Measurements from ENCODE around the gene ZNF324. TPM values are rescaled to one million over a fixed set of nuclear protein-coding genes. Genes with fewer than 3 reads are reported as not detected.
"Not testable (repeated sequence)": the region's sequence is repeated elsewhere in the genome, so short reads cannot be mapped to it uniquely, and the experiment has no call there.

The ZNF324 gene
- total RNA-seq, 1 donor from 2014 or later = 4.3 TPM

DNA sequence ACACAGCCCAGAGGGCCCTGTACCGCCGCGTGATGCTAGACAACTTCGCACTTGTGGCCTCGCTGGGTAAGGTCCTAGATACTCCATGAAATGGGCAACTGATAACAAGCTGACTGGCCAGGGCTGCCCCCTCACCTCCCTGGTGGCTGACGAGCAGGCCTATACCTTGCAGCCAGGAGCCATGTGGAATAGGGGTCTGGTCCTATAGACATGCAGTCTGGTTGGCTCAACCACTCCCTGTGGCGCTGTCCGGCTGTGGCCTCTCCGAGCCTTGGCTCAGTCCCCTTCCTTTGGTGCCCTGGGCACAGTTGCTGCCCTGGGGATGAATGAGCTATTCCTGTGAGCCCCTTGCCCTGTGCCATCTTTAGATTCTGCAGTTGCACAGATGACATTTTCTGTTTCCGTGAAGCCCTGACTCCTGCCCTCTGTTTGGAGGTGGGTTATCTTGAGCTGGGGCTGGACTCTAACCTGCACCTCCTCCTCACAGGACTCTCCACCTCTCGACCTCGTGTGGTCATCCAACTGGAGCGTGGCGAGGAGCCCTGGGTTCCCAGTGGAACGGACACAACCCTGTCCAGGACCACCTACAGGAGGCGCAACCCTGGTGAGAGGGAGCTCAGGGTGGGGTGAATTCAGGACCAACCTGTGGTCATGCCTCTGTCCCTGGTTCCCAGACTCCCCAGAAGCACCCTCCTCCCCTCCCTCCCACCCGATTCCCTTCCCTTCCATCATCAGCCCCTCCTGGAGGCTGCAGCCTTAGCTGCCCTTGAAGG is 2.5 kb downstream of the ZNF324 start:
- ATAC-seq = no peak
- DNase-seq (ENCODE audit: missing footprints) = no peak

DNA sequence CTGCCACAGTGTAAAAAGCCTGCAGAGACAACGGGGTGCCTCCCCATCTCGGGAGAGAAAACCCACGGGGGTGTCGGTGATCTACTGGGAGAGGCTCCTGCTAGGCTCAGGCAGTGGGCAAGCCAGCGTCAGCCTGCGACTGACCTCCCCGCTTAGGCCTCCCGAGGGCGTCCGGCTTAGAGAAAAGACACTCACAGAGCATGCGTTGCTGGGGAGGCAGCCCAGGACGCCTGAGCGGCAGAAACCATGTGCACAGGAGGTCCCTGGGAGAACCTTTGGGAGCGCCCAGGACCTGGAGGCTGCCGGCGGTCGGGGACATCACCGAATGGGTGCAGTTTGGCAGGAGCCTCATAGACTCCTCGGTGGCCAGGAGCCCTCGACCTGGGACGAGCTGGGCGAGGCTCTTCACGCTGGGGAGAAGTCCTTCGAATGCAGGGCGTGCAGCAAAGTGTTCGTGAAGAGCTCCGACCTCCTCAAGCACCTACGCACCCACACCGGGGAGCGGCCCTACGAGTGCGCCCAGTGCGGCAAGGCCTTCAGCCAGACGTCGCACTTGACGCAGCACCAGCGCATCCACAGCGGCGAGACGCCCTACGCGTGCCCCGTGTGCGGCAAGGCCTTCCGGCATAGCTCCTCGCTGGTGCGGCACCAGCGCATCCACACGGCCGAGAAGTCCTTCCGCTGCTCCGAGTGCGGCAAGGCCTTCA is 4.1 kb downstream of the ZNF324 start:
- DNase-seq (ENCODE audit: missing footprints); ATAC-seq; intact Hi-C loops (cut with DNase I): not testable (repeated sequence)

More for the DNA sequence above, 2.5 kb downstream of the ZNF324 start:
- intact Hi-C loops (cut with DNase I) = no loop called here

DNA sequence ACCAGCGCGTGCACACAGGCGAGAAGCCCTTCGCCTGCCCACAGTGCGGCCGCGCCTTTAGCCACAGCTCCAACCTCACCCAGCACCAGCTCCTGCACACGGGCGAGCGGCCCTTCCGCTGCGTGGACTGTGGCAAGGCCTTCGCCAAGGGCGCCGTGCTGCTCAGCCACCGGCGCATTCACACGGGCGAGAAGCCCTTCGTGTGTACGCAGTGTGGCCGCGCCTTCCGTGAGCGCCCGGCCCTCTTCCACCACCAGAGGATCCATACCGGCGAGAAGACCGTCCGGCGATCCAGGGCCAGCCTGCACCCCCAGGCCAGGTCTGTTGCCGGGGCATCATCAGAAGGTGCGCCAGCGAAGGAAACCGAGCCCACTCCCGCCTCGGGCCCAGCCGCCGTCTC is 4.9 kb downstream of the ZNF324 start:
- no peak for ATAC-seq
- intact Hi-C loops (cut with DNase I) = no loop called here
- no peak for DNase-seq (ENCODE audit: missing footprints)

DNA sequence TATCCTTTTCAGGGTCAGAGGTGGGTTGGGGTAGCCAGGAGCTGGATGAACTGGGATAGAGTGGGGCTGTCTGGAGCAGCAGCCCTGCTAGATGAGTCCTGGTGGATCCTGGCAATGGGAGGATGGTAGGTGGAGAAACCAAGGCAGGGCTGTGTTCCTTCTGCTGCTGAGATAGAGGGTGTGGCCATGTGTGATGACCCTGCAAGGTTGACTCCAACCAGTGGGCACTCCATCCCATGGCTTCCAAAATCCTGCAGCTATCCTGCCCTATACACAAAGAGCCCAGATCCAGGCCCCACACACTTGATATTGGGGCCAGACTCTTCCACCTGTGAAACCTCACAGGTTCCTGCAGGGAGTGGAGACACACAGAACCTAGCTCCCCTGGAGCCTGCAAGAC is 6.9 kb downstream of the ZNF324 start:
- ATAC-seq (no peak), DNase-seq (ENCODE audit: missing footprints) (no peak)
- intact Hi-C loops (cut with DNase I) = no loop called here

DNA sequence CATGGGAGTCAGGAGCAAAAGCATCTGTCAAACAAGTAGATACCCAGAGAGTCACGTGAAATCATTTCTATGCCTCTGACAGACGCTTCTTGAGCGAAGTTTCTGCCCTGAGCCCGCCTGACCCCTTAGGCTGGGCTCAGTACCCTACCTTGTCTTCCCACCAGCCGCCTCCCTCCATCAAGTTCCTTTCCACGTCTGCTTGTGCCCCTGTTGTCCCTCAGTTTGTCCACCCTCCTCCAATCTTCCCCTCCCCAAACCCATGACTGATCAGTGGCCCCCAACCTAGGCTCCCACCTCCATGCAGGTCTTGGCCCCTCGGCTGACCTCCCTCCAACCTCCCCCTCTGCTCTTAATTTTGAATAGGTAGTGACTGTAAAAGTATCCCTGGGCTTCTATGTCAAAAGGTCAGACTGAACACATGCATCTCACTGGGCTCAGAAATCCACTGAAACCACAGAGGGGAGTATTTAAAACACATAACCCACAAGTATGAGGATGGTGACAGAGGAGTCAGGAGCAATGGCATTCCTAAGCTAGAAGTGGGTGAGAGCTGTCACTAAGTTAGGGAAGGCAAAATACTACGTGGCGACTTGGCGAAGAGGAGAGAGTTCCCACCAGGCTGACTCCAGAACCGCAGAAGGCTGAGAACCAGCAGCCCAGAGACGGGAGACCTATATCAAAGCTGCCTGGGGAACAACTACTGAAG is 7.6 kb downstream of the ZNF324 start:
- ATAC-seq = no peak
- no peak for DNase-seq (ENCODE audit: missing footprints)
- intact Hi-C loops (cut with DNase I) = no loop called here

DNA sequence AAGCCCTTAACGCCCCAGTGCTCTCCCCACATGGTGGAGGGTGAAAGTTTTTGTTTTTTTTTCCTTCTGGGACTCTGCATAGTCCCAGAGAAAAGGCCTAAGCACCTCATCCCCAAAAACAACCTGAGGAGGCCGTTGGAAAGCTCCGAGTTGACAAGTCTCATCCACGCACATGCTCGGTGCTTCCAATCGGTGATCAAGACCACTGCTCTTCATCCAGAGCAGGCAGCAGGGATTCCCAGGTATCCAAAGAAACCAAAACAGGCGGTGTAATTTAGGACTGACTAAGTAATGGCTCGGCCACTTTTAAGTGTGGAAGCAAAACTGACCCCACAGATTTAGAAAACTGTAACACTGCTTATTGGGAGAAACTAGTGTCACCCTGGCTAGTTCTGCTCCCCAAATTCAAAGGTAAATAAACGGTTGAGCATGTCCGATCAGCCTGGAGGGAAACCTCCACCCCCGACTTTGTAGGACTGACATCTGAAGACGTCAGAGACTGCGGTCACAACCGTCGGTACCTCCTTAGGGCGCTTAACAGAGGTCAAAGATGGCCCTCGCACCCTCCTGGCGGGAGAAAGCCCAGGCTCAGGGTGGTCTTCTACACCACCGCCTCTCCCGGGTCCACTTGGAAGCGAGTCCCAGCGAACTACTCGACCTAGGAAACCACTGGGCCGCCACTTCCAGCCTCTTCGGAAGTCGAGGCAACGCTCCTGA is 8.3 kb downstream of the ZNF324 start:
- ATAC-seq (no peak), DNase-seq (ENCODE audit: missing footprints) (no peak)
- intact Hi-C loops (cut with DNase I) = no loop called here

DNA sequence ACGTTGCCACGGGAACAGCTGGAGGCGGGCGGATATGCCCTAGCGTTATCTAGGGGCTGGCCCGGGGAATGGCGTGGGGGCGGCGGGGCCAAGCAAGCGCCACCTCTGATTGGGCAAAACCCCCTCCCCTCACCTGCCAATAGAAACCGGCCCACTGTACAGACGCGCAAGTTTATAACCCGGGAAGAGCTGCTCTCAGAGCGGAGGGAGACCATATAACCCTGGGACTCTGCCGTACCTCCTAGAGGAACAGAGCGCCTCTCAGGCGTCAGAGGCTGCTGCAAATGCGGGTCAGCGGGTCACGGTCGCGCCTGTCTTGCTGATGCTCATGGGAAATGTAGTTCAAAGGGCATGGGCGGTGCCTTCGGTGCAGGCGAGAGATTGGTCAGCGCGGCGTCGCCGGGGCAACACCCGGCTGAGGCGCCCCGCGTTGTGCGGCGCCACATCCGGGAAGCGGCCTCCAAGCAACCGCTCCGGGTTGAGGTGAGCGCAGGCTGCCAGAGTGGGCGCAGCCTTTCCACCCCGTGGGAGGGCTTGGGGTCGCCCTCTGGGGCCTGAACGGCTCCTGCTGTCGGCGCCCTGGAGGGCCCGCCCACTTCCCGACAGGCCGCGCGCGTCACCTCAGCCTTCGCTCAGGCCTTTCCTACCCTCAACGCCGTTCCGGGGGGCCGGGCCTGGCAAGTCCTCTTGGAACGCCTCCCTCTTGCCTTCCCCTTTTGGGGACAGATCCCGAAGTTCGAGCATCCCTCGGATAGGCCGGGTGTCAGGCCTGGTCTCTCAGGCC is 9.0 kb downstream of the ZNF324 start, which contains the start of gene ZNF446:
Gene ZNF446, plus strand, starts transcription at position 639 of the 784 bp plus-strand sequence. CDS start 867 bp downstream, outside the sequence.
- ATAC-seq (peak; percentile 94), DNase-seq (ENCODE audit: missing footprints) (peak; percentile 98)
- intact Hi-C loops (cut with DNase I) = no loop called here

DNA sequence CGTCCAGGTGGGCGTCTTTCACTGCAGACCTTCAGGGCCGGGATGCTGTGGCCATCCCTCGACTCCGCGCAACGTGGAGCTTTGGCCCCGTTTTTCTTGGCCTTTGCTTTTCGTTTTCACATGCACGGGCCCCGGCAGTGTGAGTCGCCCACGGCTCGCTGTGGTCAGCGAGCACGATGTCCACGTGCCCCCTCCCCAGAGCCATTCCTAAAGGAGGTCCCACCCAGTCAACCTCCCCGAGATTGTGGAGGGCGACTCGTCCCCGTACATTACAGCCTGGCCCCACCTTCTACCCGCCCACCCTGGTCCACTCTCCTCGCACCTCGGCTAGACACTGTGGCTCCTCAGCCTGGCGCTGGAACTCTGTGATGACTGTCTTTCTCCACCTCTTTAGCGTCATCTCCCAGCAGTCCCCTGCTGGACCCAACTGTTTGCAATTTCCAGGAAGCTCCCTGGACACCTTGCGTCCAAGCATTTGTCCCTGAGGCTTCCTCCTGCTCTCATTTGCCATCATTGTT is 9.7 kb downstream of the ZNF324 start:
- ATAC-seq (no peak), DNase-seq (ENCODE audit: missing footprints) (no peak)
- intact Hi-C loops (cut with DNase I) = no loop called here

DNA sequence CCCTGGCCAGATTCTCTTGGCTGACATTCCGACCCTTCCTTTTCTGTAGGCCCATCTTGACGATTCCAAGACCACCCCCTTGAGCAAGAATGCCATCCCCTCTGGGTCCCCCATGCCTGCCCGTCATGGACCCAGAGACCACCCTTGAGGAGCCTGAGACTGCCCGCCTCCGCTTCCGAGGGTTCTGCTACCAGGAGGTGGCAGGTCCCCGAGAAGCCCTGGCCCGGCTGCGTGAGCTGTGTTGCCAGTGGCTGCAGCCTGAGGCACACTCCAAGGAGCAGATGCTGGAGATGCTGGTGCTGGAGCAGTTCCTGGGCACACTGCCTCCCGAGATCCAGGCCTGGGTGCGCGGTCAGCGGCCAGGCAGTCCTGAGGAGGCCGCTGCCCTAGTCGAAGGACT is 10.2 kb downstream of the ZNF324 start:
- DNase-seq (ENCODE audit: missing footprints) (no peak), ATAC-seq (no peak)
- intact Hi-C loops (cut with DNase I) = no loop called here

DNA sequence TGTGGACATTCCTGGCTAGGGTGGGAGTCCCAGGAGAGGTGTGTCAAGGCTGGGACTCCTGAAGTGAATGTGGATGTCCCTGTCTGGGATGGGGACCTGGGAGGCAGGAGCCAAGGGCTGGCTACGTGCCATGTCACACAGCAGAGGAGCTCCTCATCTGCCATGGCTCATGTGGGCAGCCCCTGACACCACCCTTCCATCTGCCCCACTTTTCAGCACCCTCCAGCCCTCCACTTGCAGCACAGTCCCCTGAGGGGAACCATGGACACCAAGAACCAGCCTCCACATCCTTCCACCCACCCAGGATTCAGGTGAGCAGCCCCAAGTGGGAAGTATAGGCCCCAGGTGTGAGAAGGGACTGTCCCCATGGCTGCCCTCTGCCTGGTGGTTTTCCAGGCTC is 11.0 kb downstream of the ZNF324 start:
- ATAC-seq (no peak), DNase-seq (ENCODE audit: missing footprints) (no peak)
- intact Hi-C loops (cut with DNase I) = no loop called here

DNA sequence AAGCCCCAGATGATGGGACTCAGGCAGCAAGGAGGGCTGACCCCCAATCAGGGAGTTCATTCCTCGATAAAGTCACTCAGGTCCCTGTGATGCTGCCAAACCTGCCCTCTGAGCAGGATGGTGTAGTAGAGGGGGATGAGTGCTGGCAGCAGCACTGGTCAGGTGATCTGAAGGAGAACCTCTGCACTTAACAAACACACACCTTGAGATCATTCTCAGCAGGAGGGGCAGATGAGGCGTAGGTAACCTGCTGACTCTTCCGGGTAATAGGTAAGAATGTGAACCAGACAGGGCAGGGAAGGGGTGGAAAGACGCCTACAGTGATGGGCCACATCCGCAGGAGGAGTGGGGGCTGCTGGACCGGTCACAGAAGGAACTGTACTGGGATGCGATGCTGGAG is 12.4 kb downstream of the ZNF324 start:
- intact Hi-C loops (cut with DNase I) = no loop called here
- DNase-seq (ENCODE audit: missing footprints) (no peak), ATAC-seq (no peak)

DNA sequence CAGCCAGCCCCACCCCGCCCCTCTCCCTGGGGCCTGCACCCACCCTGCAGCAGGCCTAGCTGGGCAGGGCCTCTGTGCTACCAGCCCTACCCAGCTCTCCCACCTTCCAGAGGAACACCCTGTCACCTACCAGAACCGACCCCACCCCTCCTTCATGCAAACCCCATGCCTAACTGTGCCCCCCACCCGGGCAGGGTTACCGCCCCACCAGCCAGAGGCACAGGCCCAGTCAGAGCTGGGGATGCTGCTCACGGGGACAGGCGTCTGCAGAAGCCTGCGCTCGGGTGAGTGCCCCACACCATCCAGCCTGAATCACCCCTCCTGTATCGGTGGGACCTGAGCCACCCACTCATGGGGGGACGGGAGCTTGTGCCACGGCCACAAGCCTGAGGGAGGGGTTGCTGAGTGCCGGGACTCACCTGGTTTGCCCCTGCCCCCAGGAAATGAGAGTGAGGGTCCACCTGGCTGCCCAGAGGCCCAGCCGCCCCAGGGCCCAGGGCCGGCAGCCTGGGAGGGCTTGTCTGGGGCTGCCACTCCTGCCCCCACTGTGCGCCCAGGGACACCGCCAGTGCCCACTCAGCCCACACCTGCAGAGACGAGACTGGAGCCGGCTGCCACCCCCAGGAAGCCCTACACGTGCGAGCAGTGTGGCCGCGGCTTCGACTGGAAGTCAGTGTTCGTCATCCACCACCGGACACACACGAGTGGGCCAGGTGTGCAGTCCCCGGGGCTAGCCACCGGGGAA is 13.0 kb downstream of the ZNF324 start:
- intact Hi-C loops (cut with DNase I) = no loop called here
- DNase-seq (ENCODE audit: missing footprints) (no peak), ATAC-seq (no peak)

DNA sequence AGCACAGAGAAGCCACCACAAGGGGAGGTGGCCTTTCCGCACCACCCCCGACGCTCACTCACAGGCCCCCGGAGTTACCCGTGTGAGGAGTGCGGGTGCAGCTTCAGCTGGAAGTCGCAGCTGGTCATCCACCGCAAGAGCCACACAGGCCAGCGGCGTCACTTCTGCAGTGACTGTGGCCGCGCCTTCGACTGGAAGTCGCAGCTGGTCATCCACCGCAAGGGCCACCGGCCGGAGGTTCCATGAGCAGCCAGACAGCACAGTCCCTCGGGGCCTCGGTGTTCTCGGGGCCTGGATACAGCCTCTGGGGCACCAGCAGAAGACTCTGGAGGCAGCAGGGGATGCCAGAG is 13.6 kb downstream of the ZNF324 start:
- intact Hi-C loops (cut with DNase I) = no loop called here
- DNase-seq (ENCODE audit: missing footprints) (no peak), ATAC-seq (no peak)

DNA sequence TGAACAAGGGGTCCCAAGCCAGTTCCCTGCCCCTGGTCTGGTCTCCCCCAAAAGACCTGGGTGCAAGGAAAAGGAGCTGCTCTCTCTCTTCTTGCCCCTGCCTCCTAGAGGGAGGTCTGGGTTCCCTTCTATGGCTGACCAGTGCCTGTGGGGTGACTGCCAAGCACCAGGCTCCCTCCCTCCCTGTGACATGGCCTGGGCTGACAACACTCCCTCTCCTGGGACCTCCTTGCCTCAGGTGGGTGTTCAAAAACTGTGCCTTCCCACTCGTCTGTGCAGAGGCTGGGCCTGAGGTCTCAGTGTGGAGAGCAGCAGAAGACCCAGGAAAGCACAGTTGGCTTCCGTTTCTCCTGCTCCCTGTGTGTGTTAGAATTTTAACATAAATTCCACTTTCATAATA is 14.0 kb downstream of the ZNF324 start:
- ATAC-seq (no peak), DNase-seq (ENCODE audit: missing footprints) (no peak)
- intact Hi-C loops (cut with DNase I) = no loop called here

DNA sequence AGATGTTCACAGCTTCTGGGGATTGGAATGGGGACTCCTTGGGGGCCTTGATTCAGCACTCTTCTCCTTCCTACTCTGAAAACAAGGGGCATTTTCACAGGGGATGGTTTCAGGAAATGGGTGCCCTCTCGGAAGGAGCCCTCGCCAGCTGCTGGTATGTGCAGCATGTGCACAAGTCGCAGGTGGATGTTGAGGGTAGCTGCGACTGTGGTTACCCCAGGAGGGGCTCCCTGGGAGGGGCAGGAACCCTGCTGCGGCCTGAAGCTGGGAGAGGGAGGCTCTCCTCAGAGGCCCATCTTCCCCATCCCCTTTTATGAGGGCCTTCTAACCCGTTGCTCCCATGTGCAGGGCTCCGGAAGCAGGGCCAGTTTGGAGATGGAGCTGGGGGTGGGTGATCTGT is 15.5 kb downstream of the ZNF324 start:
- no peak for DNase-seq (ENCODE audit: missing footprints)
- no peak for ATAC-seq
- intact Hi-C loops (cut with DNase I) = no loop called here

DNA sequence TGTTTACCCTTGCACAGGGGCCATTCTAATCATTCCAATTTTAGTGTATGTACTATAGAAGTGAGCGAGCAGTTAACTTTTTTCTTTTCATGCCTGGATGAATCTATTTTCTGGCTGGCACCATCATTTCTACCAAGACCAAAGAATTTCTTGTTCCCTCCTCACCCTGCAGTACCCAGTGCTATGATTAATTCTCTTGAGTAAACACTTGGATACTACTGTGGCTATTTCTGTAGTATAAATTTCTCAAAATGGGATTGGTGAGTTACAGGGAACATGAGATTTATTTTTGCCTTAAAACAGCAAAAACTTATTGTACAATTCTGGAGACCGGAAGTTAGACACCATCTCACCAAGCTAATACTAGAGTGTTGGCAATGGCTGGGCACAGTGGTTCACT is 16.9 kb downstream of the ZNF324 start:
- DNase-seq (ENCODE audit: missing footprints) (no peak), ATAC-seq (no peak)
- intact Hi-C loops (cut with DNase I) = no loop called here

DNA sequence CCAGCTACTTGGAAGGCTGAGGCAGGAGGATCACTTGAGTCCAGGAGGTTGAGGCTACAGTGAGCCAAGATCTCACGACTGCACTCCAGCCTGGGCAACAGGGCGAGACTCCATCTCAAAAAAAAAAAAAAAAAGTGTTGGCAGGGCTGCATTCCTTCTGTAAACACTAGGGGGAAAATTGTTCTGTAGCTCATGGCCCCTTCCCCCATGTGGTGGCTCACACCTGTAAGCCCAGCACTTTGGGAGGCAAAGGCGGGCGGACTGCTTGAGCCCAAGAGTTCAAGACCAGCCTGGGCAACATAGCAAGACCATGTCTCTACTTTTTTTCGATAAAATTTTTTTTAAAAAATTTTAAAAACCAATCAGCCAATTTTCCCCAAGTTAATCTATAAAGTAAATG is 17.5 kb downstream of the ZNF324 start:
- DNase-seq (ENCODE audit: missing footprints); intact Hi-C loops (cut with DNase I); ATAC-seq: not testable (repeated sequence)

DNA sequence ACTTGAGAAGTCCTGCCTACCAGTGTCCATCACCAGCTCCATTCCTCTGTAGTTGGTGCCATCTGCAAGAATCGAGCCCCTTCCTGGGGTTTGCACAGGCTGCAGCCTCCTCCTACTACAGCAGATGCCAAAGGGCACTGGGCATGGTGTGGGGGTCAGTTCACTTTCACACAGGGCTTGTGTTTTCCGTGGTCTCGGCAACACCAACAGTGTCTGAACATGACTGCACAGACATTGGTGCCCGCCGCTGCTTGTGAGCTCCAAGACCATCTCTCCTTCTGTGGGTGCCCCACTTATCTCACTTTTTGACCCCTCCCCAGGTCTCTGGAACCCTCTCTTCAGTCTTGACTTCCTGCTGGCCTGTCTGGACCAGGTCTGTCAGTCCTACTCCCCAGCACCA is 24.5 kb downstream of the ZNF324 start:
- intact Hi-C loops (cut with DNase I) = no loop called here
- DNase-seq (ENCODE audit: missing footprints) (no peak), ATAC-seq (no peak)
